ENCODE data around the gene ATXN1.

GRCh38 chr6:16523606-16524379 lies 237.5 kb downstream of the ATXN1 start:
- TF ChIP-seq CTCF (IDR thresholded peaks at IDR 0.05) (no peak), POLR2A (IDR thresholded peaks at IDR 0.05) (no peak)

Measured in gastroesophageal sphincter (tissue), 3 donors.